Breast epithelium (tissue), 3 donors: ENCODE measurements around the gene PRKCD.

Experiments
- CTCF ChIP-seq, 3 donors: fragments of 450-650 bp; IDR thresholded peaks; one replicate each; pipeline ENCODE4 v1.5.1; 2016 to 2017; ENCODE audit warnings: antibody characterized with exemption in 3 of 3, mild to moderate bottlenecking in 3 of 3, moderate library complexity in 3 of 3
- POLR2A ChIP-seq: fragments of 450-650 bp; IDR thresholded peaks from one replicate; pipeline ENCODE4 v1.6.1; 2016; ENCODE audit warnings: antibody characterized with exemption, mild to moderate bottlenecking, moderate library complexity
- POLR2AphosphoS5 ChIP-seq, 3 donors: sonication (generic); formaldehyde crosslinking; IDR thresholded peaks; one replicate each; pipeline ENCODE4 v1.6.1; 2017; ENCODE audit warnings: antibody characterized with exemption in 3 of 3

GRCh38 chr3:53229606-53230005 lies 68.6 kb downstream of the PRKCD start:
- TF ChIP-seq POLR2A (no peak), CTCF (IDR thresholded peaks at IDR 0.05) (no peak), POLR2AphosphoS5 (IDR thresholded peaks at IDR 0.05) (no peak)
